ENCODE measurements around the gene MATN1. TPM values are rescaled to one million over a fixed set of nuclear protein-coding genes. Genes with fewer than 3 reads are reported as not detected.

Gene MATN1
- polyA plus RNA-seq, 1 donor from 2014 or later, result 0.22 TPM

DNA sequence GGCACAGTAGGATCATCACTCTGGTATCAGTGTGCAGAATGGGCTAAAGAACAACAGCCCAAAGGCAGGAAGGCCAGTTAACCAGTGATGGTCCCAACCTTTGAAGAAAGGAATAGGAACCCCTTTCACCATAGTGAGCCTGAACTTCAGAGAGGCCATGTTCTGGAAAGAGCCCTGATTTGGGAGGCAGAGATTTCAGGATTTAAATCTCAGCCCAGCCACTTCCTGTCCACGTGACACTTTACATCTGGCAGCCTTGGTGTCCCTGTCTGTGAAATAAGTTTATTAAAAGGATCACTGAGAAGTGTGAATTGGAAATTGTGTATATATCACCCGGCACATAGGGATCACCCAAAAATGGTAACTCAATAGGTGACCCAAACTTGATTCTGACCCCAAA, 13.0 kb downstream of the MATN1 start:
- no peaks in the 10 kb centered on the region for H3K9me2 ChIP-seq (ENCODE audit: insufficient read depth, low read length)
- H4K20me1 ChIP-seq (ENCODE audit: insufficient read depth), result no peaks in the 10 kb centered on the region
- H3K27ac ChIP-seq (ENCODE audit: low read length), result no peak overlapping the region
- no peak overlapping the region for H3K4me2 ChIP-seq (ENCODE audit: low read length)
- H3K4me3 ChIP-seq (ENCODE audit: low read length), result no peak overlapping the region
- no peak for TF ChIP-seq MXI1 (conservative IDR thresholded peaks at IDR 0.05; ENCODE audit: poor library complexity, severe bottlenecking)
- TF ChIP-seq RAD21 (conservative IDR thresholded peaks at IDR 0.05), result no peak
- TF ChIP-seq EP300 (conservative IDR thresholded peaks at IDR 0.05; ENCODE audit: poor library complexity, severe bottlenecking), result no peak
- TF ChIP-seq CTCF (IDR thresholded peaks at IDR 0.05; ENCODE audit: poor library complexity, severe bottlenecking), result no peak
- no peak for TF ChIP-seq TAF1 (IDR thresholded peaks at IDR 0.05; ENCODE audit: low read depth)
- TF ChIP-seq, protein P1, sequence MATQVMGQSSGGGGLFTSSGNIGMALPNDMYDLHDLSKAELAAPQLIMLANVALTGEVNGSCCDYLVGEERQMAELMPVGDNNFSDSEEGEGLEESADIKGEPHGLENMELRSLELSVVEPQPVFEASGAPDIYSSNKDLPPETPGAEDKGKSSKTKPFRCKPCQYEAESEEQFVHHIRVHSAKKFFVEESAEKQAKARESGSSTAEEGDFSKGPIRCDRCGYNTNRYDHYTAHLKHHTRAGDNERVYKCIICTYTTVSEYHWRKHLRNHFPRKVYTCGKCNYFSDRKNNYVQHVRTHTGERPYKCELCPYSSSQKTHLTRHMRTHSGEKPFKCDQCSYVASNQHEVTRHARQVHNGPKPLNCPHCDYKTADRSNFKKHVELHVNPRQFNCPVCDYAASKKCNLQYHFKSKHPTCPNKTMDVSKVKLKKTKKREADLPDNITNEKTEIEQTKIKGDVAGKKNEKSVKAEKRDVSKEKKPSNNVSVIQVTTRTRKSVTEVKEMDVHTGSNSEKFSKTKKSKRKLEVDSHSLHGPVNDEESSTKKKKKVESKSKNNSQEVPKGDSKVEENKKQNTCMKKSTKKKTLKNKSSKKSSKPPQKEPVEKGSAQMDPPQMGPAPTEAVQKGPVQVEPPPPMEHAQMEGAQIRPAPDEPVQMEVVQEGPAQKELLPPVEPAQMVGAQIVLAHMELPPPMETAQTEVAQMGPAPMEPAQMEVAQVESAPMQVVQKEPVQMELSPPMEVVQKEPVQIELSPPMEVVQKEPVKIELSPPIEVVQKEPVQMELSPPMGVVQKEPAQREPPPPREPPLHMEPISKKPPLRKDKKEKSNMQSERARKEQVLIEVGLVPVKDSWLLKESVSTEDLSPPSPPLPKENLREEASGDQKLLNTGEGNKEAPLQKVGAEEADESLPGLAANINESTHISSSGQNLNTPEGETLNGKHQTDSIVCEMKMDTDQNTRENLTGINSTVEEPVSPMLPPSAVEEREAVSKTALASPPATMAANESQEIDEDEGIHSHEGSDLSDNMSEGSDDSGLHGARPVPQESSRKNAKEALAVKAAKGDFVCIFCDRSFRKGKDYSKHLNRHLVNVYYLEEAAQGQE (IDR thresholded peaks at IDR 0.05; ENCODE audit: borderline replicate concordance), result no peak
- TF ChIP-seq EZH2 (IDR thresholded peaks at IDR 0.05; ENCODE audit: borderline replicate concordance, insufficient read depth, low read length, poor library complexity, severe bottlenecking), result no peak
- no peak for TF ChIP-seq SMC3 (conservative IDR thresholded peaks at IDR 0.05; ENCODE audit: poor library complexity)
- no peak for TF ChIP-seq POLR2AphosphoS5 (IDR thresholded peaks at IDR 0.05)
- no peak overlapping the region for H2AFZ ChIP-seq (ENCODE audit: low read depth, low read length)
- H3F3A ChIP-seq (ENCODE audit: insufficient read depth, low read length, poor library complexity, severe bottlenecking), result no peaks in the 10 kb centered on the region
- H3K36me3 ChIP-seq (ENCODE audit: insufficient read depth, low read length), result no peaks in the 10 kb centered on the region
- no peaks in the 10 kb centered on the region for H3K27me3 ChIP-seq (ENCODE audit: insufficient read depth, low read depth, low read length)
- H3K79me2 ChIP-seq (replicated peaks; ENCODE audit: insufficient read depth, low read length), result no peaks in the 10 kb centered on the region
- H3K9me3 ChIP-seq (ENCODE audit: low read length), result no peaks in the 10 kb centered on the region
- no peak overlapping the region for H3K9ac ChIP-seq (ENCODE audit: low read length)

- H4K20me1 ChIP-seq (ENCODE audit: insufficient read depth), result no peaks in the 10 kb centered on the region
- H3K79me2 ChIP-seq (replicated peaks; ENCODE audit: insufficient read depth, low read length), result no peaks in the 10 kb centered on the region
- no peak overlapping the region for H3K9ac ChIP-seq (ENCODE audit: low read length)
- H3K4me2 ChIP-seq (ENCODE audit: low read length), result no peak overlapping the region
- H3K27me3 ChIP-seq (ENCODE audit: insufficient read depth, low read depth, low read length), result no peaks in the 10 kb centered on the region
- H2AFZ ChIP-seq (ENCODE audit: low read depth, low read length), result no peak overlapping the region
- H3K9me2 ChIP-seq (ENCODE audit: insufficient read depth, low read length), result no peaks in the 10 kb centered on the region
- TF ChIP-seq MXI1 (conservative IDR thresholded peaks at IDR 0.05; ENCODE audit: poor library complexity, severe bottlenecking) (no peak), SMC3 (conservative IDR thresholded peaks at IDR 0.05; ENCODE audit: poor library complexity) (no peak), TAF1 (IDR thresholded peaks at IDR 0.05; ENCODE audit: low read depth) (no peak), EP300 (conservative IDR thresholded peaks at IDR 0.05; ENCODE audit: poor library complexity, severe bottlenecking) (no peak), EZH2 (IDR thresholded peaks at IDR 0.05; ENCODE audit: borderline replicate concordance, insufficient read depth, low read length, poor library complexity, severe bottlenecking) (no peak), CTCF (IDR thresholded peaks at IDR 0.05; ENCODE audit: poor library complexity, severe bottlenecking) (no peak), POLR2AphosphoS5 (IDR thresholded peaks at IDR 0.05) (no peak)
- TF ChIP-seq, protein P1 (IDR thresholded peaks at IDR 0.05; ENCODE audit: borderline replicate concordance), result no peak
- H3K36me3 ChIP-seq (ENCODE audit: insufficient read depth, low read length), result no peaks in the 10 kb centered on the region
- H3K9me3 ChIP-seq (ENCODE audit: low read length), result no peaks in the 10 kb centered on the region
- no peaks in the 10 kb centered on the region for H3F3A ChIP-seq (ENCODE audit: insufficient read depth, low read length, poor library complexity, severe bottlenecking)
- no peak overlapping the region for H3K4me3 ChIP-seq (ENCODE audit: low read length)
- no peak overlapping the region for H3K27ac ChIP-seq (ENCODE audit: low read length)
Measured at GRCh38 chr1:30708361-30708728, 15.0 kb downstream of the MATN1 start.

Measured in neural cell (in vitro differentiated cells).